Measurements from ENCODE around the gene MARCHF3. TPM values are rescaled to one million over a fixed set of nuclear protein-coding genes. Genes with fewer than 3 reads are reported as not detected.

MARCHF3 gene
- total RNA-seq, 1 donor from 2014 or later, result 4.2 TPM

DNA sequence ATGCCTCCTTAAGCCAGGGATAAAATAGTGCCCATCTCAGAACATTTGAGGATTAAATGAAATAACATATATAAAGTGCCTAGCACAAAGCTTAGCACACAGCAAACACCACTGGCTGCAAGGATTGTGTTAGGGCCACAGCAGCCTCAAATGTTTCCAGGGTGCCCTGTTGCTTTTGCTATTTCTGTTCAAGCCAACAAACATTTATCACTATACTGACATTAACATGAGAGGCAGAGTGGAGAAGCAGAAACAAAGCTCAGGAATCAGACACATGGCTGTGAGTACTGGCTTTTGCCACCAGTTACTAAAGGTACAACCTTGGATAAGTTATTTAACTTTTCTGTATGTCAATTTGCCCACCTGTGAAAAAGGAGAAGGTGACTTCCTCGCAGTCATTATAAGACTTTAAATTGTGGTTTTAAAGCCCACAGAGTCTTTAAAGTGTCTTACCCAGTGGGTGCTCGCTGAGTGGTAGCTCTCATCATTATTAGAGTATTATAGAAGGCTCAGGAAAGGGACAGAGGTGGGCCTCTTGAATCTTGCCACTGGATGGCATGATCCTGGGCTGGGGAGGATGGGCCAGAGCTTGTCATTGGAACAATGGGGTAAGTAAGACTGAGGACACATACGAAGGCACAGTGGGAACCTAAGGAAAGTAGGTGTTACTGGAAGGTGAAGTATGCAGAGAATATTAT lies 98.2 kb downstream of the MARCHF3 start:
- H3K27ac Mint-ChIP-seq, result no peak overlapping the region
- H3K9me3 Mint-ChIP-seq, result no peaks in the 10 kb centered on the region
- H3K36me3 Mint-ChIP-seq (ENCODE audit: low read depth), result no peaks in the 10 kb centered on the region
- DNase-seq, result no peak
- no peaks in the 10 kb centered on the region for H3K4me1 Mint-ChIP-seq
- no peak overlapping the region for H3K4me3 Mint-ChIP-seq
- H3K27me3 Mint-ChIP-seq, result no peaks in the 10 kb centered on the region
- intact Hi-C loops (cut with micrococcal nuclease), result no loop called here

DNA sequence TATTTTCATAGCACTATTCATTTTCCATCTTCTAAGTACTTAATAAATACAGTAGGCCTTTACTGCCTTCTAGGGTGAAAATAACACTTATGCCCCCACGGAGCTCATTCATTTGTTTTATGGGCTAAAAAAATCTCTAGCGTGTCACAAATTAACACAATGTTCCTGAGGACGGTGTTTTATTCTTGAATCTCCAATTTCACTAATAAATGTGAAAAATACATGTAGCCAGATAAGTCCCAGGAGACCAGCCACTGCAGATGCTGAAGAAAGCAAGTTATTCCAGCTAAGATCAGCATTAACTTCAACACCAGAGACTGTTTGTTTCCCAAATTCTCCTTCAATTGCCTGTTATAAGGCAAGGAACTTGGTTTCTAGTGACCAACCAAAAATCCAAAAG lies 102.3 kb downstream of the MARCHF3 start:
- H3K4me3 Mint-ChIP-seq, result no peak overlapping the region
- no peak for DNase-seq

DNA sequence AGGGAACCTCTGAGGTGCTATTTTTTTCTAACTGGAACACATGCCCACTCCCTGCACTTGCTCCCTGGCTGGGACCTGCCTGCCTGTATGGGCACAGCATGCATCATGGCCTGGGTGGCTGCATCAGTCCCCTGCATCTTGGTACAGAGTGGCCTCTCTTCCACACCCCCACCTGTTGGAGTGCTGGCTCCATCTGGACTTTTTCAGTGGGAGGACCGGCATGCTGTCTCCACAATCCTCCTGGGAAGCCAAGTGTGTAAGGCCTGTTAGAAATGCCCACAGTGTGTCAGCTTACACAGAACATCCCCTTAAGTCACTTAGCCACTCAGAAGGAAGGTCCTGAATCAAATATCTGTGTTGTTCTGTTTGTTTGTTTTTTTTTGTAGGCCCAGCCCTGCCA lies 102.9 kb downstream of the MARCHF3 start:
- no peaks in the 10 kb centered on the region for H3K27me3 Mint-ChIP-seq
- peak; percentile 46 for DNase-seq
- no peak overlapping the region for H3K27ac Mint-ChIP-seq
- H3K36me3 Mint-ChIP-seq (ENCODE audit: low read depth), result no peaks in the 10 kb centered on the region
- H3K9me3 Mint-ChIP-seq, result no peaks in the 10 kb centered on the region
- no peak overlapping the region for H3K4me3 Mint-ChIP-seq
- no peaks in the 10 kb centered on the region for H3K4me1 Mint-ChIP-seq
- intact Hi-C loops (cut with micrococcal nuclease), result no loop called here

More for the DNA sequence above, 102.3 kb downstream of the MARCHF3 start:
- Mint-ChIP-seq H3K27me3 (no peaks in the 10 kb centered on the region), H3K4me1 (no peaks in the 10 kb centered on the region), H3K36me3 (ENCODE audit: low read depth) (no peaks in the 10 kb centered on the region), H3K9me3 (no peaks in the 10 kb centered on the region), H3K27ac (no peak overlapping the region)
- intact Hi-C loops (cut with micrococcal nuclease), result no loop called here

DNA sequence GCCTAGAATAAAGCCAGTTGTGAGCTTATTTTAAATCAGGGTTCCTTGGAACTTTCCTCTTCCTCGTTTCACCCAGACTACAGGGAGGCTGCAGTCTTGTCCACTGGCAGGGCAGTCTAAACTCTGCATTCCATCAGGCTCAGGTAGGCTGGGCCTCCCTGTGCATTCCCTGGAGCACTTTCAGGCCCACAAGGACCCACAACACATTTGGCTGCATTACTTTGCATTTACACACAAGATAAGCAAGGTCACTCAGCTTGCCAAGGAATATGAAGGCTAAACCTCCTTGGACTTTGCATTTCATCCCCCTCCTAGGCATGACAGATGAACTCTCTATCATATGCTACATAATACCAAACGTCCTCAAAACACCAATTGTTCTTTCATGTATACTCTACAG lies 104.2 kb downstream of the MARCHF3 start:
- Mint-ChIP-seq H3K4me3 (no peak overlapping the region), H3K27ac (no peak overlapping the region)
- DNase-seq, result no peak

DNA sequence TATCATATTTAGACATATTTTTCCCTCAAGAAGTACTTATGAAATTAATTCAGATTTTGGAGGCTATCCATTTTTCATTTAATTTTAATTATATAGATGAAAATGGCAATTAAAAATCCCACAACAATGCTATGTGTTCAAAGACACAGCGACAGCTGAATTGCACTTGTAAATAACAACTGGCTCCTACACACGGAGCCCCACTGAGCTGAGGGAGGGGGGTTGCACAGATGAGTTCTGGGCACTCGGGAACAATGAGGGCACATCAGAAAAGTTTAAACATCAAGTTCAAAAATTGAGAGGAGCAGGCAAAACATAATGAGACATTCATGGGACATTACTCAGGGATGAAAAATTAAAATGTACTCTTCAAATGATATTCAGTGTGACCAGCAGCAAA lies 104.9 kb downstream of the MARCHF3 start:
- intact Hi-C loops (cut with micrococcal nuclease), result no loop called here
- no peaks in the 10 kb centered on the region for H3K27me3 Mint-ChIP-seq
- no peaks in the 10 kb centered on the region for H3K4me1 Mint-ChIP-seq
- no peak overlapping the region for H3K4me3 Mint-ChIP-seq
- H3K9me3 Mint-ChIP-seq, result no peaks in the 10 kb centered on the region
- H3K36me3 Mint-ChIP-seq (ENCODE audit: low read depth), result no peaks in the 10 kb centered on the region
- no peak for DNase-seq
- no peak overlapping the region for H3K27ac Mint-ChIP-seq

More for the DNA sequence above, 104.2 kb downstream of the MARCHF3 start:
- intact Hi-C loops (cut with micrococcal nuclease), result no loop called here
- no peaks in the 10 kb centered on the region for H3K36me3 Mint-ChIP-seq (ENCODE audit: low read depth)
- no peaks in the 10 kb centered on the region for H3K27me3 Mint-ChIP-seq
- no peaks in the 10 kb centered on the region for H3K9me3 Mint-ChIP-seq
- H3K4me1 Mint-ChIP-seq, result no peaks in the 10 kb centered on the region

DNA sequence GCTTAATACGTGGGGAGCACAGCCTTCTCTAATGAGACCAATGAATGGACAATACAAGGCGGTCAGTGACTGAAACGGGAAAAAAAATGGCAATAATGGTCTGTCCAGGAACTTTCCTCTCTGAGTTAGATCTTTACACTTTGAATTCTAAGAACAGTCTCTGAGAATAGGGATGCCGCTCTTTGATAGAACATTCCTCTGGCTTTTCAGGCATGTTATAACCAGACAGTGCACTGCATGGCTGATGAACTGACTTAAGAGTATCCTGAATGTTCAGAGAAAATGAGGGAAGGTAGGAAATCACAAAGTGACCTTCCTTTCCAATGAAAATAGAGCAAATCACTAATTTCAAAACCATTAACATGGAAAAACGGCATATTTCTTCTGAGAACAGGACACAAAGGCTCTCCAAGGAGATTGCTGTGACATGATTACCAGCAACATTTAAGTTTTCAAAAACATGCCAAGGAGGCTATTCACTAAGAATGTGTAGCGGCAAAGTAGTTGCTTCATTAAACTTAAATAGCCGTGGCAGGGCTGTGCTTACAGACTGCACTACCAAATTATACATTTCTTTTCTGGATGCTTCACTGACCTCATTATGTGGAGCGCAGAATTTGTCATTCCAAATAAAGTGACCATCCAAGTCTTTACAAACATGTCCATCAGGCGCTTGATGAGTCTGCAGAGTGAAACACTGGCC lies 105.9 kb downstream of the MARCHF3 start:
- no peaks in the 10 kb centered on the region for H3K36me3 Mint-ChIP-seq (ENCODE audit: low read depth)
- no peak for DNase-seq
- H3K4me3 Mint-ChIP-seq, result no peak overlapping the region
- intact Hi-C loops (cut with micrococcal nuclease), result no loop called here
- H3K4me1 Mint-ChIP-seq, result no peaks in the 10 kb centered on the region
- H3K27ac Mint-ChIP-seq, result no peak overlapping the region
- no peaks in the 10 kb centered on the region for H3K27me3 Mint-ChIP-seq
- no peaks in the 10 kb centered on the region for H3K9me3 Mint-ChIP-seq

DNA sequence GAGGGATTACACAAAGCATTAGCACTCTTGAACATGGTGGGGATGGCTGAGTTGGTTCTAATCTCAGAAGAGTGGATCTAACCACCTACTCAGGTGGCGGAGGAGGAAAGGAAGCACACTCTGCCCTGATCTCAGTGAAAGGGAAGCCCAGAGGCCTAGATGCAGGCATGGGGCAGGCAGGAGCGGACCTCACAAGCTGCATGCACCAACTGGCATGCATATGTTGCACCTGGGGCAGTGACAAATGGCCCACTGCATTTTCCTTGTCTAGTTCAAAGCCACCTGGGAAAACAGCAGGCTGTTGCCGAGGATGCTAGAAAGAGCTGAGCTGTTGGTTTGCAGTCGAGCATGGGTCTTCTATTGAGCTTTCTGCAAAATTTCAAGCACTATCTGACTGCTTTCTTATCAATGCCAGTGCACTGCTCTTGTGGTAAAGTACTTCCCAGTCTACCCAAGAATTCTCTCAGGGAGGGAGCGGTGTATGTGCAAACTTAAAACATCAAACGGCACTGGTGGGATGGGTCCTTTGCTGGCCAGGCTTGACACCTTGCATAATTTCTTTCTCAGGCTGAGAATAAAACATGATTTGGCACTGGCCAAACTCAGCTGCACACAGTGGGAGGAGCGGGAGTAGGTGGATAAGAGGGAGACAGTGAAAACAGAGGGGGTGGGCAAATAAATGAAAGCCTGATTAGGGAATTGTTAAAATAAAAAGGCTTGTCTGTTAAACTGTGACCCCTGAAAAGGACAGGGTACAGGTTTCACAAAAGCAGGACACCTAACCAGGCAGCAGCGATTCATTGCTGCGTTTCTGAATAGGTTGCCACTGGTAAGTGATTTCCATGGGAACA lies 108.9 kb downstream of the MARCHF3 start:
- peaks cover 2% of the 10 kb centered on the region for H3K36me3 Mint-ChIP-seq (ENCODE audit: low read depth)
- no peaks in the 10 kb centered on the region for H3K9me3 Mint-ChIP-seq
- no peaks in the 10 kb centered on the region for H3K27me3 Mint-ChIP-seq
- DNase-seq, result no peak
- no peak overlapping the region for H3K27ac Mint-ChIP-seq
- H3K4me1 Mint-ChIP-seq, result no peaks in the 10 kb centered on the region
- no peak overlapping the region for H3K4me3 Mint-ChIP-seq
- intact Hi-C loops (cut with micrococcal nuclease), result no loop called here

DNA sequence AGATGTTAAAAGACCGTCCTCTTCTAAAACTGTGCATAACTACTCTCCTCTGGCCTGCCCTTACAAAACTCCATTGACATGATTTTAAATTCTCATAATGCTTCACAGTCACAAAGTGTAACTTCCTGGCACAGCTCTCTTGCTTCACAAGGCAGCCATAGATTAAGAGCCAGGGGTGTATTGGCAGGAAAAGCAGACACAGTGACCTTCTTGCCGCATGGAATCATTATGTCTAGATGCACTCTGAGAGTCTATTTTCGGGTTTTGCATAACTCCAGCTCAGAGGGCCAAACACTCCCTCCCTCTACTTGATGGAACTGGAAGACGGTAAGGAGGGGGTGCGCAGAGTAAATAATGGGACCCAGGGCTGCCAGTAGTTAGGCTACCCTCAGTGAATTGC lies 110.1 kb downstream of the MARCHF3 start:
- H3K27me3 Mint-ChIP-seq, result no peaks in the 10 kb centered on the region
- no peak for DNase-seq
- intact Hi-C loops (cut with micrococcal nuclease), result no loop called here
- no peaks in the 10 kb centered on the region for H3K9me3 Mint-ChIP-seq
- peaks cover 2% of the 10 kb centered on the region for H3K36me3 Mint-ChIP-seq (ENCODE audit: low read depth)
- no peak overlapping the region for H3K4me3 Mint-ChIP-seq
- H3K27ac Mint-ChIP-seq, result no peak overlapping the region
- H3K4me1 Mint-ChIP-seq, result no peaks in the 10 kb centered on the region

DNA sequence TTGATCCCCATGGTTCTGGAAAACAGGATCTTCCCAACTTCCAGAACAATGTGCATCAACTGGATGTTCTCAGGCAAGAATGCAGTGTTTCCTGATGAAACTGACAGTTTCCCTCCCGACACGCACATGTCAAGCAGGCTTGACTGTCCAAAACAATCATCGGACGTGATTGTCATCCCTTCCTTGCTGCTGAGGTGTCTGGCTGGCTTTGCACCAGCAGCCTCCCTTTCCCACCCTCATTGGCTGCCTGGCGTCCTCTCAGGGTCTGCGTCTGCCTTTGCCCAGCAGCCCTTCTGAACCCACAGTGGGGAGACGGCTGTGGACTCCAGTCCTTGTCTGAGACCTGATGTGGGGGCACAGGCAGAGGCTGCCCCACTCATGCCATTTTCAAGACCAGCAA lies 110.8 kb downstream of the MARCHF3 start:
- Mint-ChIP-seq H3K9me3 (no peaks in the 10 kb centered on the region), H3K4me1 (no peaks in the 10 kb centered on the region), H3K27me3 (no peaks in the 10 kb centered on the region), H3K27ac (no peak overlapping the region), H3K4me3 (no peak overlapping the region), H3K36me3 (ENCODE audit: low read depth) (peaks cover 2% of the 10 kb centered on the region)
- DNase-seq, result no peak
- intact Hi-C loops (cut with micrococcal nuclease), result no loop called here

DNA sequence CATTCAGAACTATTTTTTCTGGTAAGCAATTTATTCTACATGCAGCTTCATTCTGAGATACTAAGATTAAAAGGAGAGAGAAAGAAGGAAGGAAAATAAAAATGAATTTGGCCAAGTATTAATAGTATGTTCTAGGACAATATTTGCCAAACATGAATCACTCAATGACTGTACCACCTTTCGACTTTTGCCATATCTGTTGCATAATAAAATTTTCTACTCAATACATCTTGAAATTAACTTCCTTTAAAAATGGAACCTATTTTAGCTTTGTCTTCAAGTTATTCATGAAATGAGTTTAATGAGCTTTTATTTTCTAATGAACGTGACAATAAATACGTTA lies 111.8 kb downstream of the MARCHF3 start:
- Mint-ChIP-seq H3K36me3 (ENCODE audit: low read depth) (peaks cover 2% of the 10 kb centered on the region), H3K27me3 (no peaks in the 10 kb centered on the region), H3K9me3 (no peaks in the 10 kb centered on the region), H3K27ac (no peak overlapping the region), H3K4me3 (no peak overlapping the region), H3K4me1 (no peaks in the 10 kb centered on the region)
- intact Hi-C loops (cut with micrococcal nuclease), result no loop called here
- no peak for DNase-seq

DNA sequence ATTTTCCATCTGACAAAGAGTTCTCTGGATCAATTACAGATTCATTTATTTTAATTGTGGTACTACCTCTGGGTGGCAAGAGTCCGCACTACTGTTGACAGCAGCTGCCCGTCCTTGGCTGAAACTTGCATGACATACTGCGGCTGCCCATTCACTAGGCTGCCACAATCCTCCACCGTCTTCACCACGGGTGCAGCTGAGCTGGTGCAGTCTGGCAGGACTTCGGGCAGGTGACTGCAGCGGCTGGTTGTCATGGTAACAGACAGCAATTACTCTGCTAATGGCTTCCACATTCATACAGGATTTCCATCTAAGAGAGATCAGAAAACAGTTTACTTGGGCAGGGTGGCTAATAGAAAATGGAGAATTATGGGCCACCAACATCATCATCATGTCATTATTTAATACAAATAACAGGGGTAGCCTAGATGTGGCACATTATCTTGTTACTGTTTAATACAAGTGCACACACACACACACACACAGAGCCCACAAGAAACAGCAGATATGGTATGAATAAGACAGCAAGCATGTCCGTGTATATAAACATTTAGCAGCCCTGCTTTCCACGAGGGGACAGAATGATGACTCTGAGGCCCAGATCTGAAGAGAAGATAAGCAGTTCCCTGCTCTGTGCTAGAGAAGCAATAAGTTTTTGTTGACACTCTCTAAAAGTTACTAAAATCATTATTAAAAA lies 112.3 kb downstream of the MARCHF3 start:
- Mint-ChIP-seq H3K9me3 (no peaks in the 10 kb centered on the region), H3K27me3 (no peaks in the 10 kb centered on the region), H3K4me3 (no peak overlapping the region), H3K36me3 (ENCODE audit: low read depth) (peaks cover 2% of the 10 kb centered on the region), H3K27ac (no peak overlapping the region), H3K4me1 (no peaks in the 10 kb centered on the region)
- intact Hi-C loops (cut with micrococcal nuclease), result no loop called here
- no peak for DNase-seq

DNA sequence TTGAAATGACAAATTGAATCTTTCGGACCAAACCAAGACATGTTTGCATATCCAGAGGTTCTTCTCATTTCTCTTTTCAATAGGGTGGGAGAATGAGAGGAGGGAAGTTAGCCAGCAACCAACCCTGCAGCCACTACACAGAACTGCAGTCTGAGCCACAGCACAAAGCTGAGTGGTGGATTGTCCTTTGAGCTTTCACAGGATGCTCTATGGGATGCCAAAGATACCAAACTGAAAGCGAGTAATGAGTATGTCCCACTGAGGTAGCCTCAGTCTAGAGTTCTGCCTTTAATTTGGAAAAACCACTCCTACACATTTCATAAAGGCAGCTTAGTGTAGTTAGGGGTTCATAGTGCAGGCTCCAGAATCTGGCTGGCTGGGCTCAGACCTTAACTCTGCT lies 114.9 kb downstream of the MARCHF3 start:
- no peak overlapping the region for H3K4me3 Mint-ChIP-seq
- no peaks in the 10 kb centered on the region for H3K27me3 Mint-ChIP-seq
- H3K4me1 Mint-ChIP-seq, result no peaks in the 10 kb centered on the region
- H3K27ac Mint-ChIP-seq, result no peak overlapping the region
- intact Hi-C loops (cut with micrococcal nuclease), result no loop called here
- DNase-seq, result no peak
- H3K9me3 Mint-ChIP-seq, result peaks cover 4% of the 10 kb centered on the region
- peaks cover 7% of the 10 kb centered on the region for H3K36me3 Mint-ChIP-seq (ENCODE audit: low read depth)

DNA sequence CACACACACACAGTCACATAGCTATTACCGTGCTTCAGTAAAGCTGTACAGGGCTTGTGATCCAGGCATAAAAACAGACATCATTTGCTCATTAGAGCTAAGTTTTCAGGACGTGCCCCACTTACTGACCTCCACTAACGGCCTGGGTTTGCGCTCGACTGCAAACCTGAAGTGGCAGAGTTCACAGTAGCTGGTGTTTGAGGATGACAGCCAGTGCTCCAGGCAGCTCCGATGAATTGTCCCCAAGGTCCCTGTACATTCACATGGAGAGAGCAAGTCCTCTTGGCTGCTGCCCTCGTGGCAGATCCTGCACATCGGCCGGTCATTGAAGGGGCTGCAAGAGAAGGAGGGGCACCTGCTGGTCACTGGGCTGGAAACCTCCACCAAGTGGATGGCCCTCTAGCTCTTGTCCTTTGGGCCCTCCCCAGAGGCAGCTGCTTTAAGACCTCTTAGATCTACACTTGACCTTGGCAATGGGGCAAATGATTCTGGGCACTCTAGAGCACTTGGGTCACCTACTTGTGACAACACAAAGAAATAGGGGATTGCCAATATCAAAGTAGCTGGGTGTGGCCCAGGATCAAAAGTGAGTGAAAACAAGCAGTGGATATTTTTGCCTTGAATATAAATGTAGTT lies 115.4 kb downstream of the MARCHF3 start:
- Mint-ChIP-seq H3K9me3 (peaks cover 7% of the 10 kb centered on the region), H3K36me3 (ENCODE audit: low read depth) (peaks cover 7% of the 10 kb centered on the region), H3K27ac (no peak overlapping the region), H3K4me1 (no peaks in the 10 kb centered on the region), H3K4me3 (no peak overlapping the region), H3K27me3 (no peaks in the 10 kb centered on the region)
- intact Hi-C loops (cut with micrococcal nuclease), result no loop called here
- DNase-seq, result no peak

Data from activated CD4-positive, alpha-beta T cell treated with anti-CD3 and anti-CD28 coated beads, Interleukin-2, amount 10 ng/mL, durations not matched to agents 24 days and 14 days (primary cell).